Urinary bladder (tissue), 4 donors: ENCODE data around the gene CYB5R3. TPM values are rescaled to one million over a fixed set of nuclear protein-coding genes. Genes with fewer than 3 reads are reported as not detected.
"Not testable (repeated sequence)": the region's sequence is repeated elsewhere in the genome, so short reads cannot be mapped to it uniquely, and the experiment has no call there.

ENCODE experiments used
- DNase-seq: peaks from one replicate; pipeline ENCODE4 v3.0.0-alpha.2; 2015; ENCODE audit errors: extremely low spot score
- H3K27ac ChIP-seq: one replicate; pipeline ENCODE4 v1.5.1; 2013; ENCODE audit warnings: low read depth, mild to moderate bottlenecking, moderate library complexity
- H3K36me3 ChIP-seq: one replicate; pipeline ENCODE4 v1.6.1; 2013; ENCODE audit warnings: mild to moderate bottlenecking, moderate library complexity; ENCODE audit not compliant: insufficient read depth
- H3K4me1 ChIP-seq: one replicate; pipeline ENCODE4 v1.6.1; 2013; ENCODE audit warnings: mild to moderate bottlenecking, moderate library complexity; ENCODE audit not compliant: insufficient read depth
- H3K4me3 ChIP-seq: one replicate; pipeline ENCODE4 v1.5.1; 2013; ENCODE audit warnings: low read depth, low read length
- WGBS: extraction: QIAGEN DNeasy Blood & Tissue Kit; methylation state at CpG from one replicate; pipeline ENCODE4 v1.1.7; 2013; 5-methylcytosine and 5-hydroxymethylcytosine counted together
- polyA plus RNA-seq: library from polyadenylated mRNA; stranded (reverse); fragments of 200-250 nt; gene quantifications from one replicate; pipeline ENCODE4 v1.2.3, GENCODE V29; 2013
- total RNA-seq: library from RNA; depleted of rRNA; stranded (reverse); fragments of >200 nt; gene quantifications from one replicate; pipeline ENCODE4 v1.2.3, GENCODE V29; 2014
- donor health status: healthy with polysubstance abuse.
- donor health status: healthy.

The CYB5R3 gene
- total and polyA plus RNA-seq, 2 donors, result 33.8 to 359 TPM

DNA sequence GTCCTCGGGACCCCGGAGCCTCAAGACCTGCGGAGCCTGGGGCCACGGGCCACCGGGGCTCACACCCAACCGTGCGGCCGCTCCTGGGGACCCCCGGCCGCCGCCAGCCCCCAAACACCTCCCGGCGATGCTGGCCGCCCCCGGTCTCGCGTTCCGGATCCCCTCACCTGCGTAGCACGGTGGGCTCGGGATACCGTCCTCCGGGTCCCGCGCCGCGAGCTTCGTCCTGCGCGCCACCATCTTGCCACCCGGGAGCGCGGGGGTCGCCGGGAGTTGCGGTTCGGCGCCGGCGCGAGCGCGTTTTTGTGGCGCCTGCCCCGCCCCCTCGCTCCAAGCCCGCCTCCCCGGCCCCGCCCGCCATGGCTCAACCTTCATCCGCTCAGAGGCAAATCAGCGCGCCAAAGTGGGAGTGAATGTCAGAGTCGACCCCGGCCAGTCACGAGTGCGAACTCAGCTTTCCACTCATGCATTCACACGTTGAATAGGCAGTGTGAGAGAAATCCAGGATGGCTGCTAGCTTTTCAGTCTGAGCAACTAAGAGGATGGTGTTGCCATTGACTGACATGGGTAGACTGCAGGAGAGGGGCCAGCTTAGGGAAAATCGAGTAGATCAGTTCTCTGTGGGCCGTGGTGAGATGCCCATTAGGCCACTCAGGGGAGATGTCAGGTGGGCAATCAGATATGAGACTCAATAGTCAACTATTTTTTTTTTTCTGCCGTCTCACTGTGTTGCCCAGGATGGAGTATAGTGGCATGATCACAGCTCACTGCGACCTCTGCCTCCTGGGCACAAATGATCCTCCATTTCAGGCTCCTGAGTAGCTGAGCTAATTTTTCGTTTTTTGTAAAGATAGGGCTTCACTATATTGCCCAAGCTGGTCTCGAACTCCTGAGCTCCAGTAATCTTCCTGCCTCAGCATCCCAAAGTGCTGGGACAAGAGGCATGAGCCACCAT, 67.2 kb downstream of the CYB5R3 start:
- peak; percentile 20 for DNase-seq
- 5% methylated on average over 64 of the region's 64 CpGs for WGBS
- Histone ChIP-seq H3K36me3 (peaks cover 8% of the 10 kb centered on the region), H3K4me3 (peak overlapping the region; percentile 82), H3K4me1 (no peaks in the 10 kb centered on the region), H3K27ac (no peak overlapping the region)

DNA sequence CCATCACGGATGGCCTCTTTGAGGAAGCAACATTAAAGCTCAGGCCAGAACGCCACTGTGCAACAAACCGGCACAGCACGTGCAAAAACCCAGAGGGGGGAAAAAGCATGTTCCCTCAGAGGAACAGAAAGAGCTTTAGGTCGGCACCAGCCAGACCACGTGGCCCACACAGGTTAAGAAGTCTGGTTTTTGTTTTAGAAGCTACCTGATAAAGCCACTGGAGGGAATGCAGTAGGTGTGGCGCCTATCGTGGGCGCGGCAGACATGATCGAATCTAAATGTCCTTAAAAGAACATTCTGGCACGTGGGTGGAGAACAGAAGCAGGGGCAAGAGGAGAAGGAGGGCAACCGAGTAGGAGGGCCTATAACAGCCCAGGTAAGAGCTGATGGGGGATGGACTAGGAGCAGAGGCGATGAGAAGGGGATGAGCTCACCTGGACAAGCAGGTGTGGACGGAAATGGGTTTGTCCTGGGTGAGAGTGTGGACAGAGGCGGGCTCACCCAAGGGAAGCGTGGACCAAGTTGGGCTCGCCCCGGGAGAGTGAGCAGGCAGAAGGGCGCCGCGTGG, 67.9 kb downstream of the CYB5R3 start:
- 1% methylated on average over 12 of the region's 22 CpGs for WGBS
- not testable (repeated sequence) for H3K27ac ChIP-seq, H3K36me3 ChIP-seq, DNase-seq, H3K4me1 ChIP-seq
- peak overlapping the region; percentile 82 for H3K4me3 ChIP-seq

DNA sequence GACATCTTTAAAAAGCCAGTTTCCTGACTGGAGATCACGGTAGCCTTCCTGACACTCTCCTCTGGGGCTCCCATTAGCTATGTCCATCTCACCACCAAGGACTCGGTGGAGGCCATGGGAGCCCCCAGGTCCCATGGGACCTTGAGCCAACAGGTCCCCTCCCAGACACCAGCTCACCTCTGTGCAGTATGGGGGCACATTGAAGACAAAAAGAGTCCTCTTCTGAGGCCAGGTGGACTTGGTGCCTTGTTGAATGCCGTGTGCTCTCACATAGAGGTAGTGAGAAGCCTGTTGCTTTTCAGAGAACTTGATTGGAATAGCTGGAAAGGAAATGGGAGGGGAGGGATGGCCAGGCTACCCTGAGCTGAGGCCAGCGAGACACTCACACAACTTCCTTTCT, 69.2 kb downstream of the CYB5R3 start:
- WGBS, result 89% methylated on average over 3 of the region's 4 CpGs
- H3K4me1 ChIP-seq, H3K27ac ChIP-seq, DNase-seq, H3K4me3 ChIP-seq, H3K36me3 ChIP-seq: not testable (repeated sequence)

DNA sequence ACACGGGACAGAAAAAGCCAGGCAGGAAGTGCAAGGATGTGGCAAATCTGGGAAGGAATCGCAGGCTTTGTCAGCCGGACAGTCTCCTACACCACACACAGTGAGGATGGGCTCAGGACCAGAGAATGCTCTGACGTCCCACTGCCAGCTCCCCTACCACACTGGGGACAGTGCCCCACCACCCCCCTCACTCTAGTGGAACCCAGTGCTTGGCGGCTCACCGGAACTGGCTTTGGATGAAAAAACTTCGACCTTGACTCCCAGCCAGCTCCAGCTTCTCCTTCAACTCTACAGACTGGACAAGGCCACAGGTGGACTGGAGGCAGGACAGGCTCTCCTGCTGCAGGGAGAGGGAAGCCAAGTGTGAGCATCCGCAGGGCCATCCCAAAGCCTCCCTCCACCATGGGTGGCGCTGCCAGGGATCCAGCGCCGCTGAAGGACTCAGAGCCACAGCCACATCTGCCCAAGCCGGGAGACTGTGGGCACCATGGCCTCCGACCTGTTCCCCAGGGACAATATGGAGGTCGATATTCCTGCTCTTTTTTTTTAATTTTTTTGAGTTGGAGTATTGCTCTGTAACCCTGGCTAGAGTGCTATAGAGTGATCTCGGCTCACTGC, 71.5 kb downstream of the CYB5R3 start:
- 91% methylated on average over 15 of the region's 15 CpGs for WGBS
- Histone ChIP-seq H3K27ac (no peak overlapping the region), H3K4me1 (no peaks in the 10 kb centered on the region), H3K4me3 (no peak overlapping the region), H3K36me3 (peaks cover 3% of the 10 kb centered on the region)
- no peak for DNase-seq

DNA sequence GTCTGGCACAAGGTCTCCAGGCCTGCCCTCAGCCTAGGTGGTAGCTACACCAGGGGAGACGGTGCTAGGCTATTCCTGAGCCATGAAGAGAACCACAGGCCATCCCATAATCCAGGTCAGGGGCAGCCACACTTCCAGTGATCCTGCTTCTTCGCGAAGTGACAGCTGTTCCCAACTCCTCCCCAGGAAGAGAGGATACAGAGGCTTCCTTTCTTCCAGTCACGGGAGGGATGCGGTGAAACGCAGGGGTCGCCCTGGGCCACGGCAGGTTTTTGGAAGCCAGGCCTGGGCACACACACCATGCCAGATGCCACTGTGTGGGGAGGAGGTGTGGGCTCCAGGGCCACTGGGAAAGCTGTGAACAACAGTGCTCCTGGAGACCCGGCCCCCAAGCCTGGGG, 72.1 kb downstream of the CYB5R3 start:
- not testable (repeated sequence) for DNase-seq, H3K27ac ChIP-seq, H3K36me3 ChIP-seq, H3K4me1 ChIP-seq, H3K4me3 ChIP-seq
- WGBS, result 92% methylated on average over 8 of the region's 9 CpGs

DNA sequence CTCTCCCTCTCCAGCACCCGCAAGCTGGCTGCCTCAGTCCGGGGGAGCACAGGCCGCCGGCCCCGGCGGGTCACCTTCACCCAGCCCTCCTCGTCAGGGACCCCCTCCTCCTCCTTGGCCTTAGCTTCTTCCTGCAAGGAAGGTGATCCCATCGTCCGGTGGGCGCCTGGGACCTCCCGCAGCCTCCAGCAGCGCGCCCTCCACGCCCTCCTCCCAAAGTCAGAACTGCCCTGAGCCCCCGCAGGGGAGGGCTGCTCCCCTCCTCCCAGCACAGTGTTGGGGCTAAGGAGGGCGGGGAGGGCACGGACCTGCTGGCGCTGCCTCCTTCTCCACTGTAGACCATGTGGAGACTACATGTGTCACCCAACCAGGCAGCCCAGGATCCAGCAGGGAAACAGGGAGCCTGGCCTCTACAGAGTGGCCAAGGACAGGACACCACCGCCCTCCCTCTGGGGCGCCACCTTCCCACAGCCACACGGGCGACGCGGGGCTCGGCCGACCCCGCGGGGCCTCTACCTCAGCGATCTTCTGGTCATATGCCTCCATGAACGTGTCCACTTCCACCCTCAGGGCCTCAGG, 73.1 kb downstream of the CYB5R3 start:
- not testable (repeated sequence) for H3K4me1 ChIP-seq, H3K4me3 ChIP-seq, H3K36me3 ChIP-seq, DNase-seq, H3K27ac ChIP-seq
- 88% methylated on average over 25 of the region's 30 CpGs for WGBS

DNA sequence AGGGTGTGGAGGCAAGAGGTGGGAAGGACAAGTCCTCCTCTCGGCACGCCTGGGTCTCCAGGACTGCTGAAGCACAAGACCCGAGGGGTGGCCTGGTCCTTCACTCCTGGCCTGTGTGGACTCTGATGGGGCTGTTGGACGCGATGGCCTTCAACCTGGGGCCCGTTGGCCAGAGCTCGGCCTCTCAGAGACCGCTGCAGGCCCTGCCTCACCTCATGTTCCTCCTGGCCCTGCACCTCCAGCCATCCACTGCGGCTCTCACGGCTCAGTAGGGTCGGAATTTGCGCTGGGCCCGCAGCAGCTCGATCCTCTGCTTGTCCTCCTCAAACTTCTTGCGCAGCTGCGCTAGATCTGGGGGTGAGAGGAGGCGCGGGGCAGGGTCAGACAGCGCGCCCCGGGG, 74.7 kb downstream of the CYB5R3 start:
- H3K36me3 ChIP-seq, H3K27ac ChIP-seq, DNase-seq, H3K4me3 ChIP-seq, H3K4me1 ChIP-seq: not testable (repeated sequence)
- WGBS, result 88% methylated on average over 17 of the region's 21 CpGs

DNA sequence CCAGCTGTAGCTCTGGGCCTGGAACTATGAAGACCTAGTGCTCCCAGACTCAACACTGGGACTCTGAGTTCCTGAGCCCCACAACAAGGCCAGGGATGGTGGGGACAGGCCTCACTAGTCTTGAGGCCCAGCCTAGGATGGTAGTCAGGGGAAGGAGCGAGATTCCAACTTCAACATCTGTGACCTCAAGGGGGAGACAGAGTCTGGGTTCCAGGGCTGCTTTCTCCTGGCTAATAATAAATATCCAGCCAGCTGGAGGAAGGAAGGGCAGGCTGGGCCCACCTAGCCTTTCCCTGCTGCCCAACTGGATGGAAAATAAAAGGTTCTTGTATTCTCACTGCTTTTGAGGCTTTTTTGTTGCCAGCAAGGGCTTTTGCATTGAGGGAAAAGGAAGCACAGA, 75.1 kb downstream of the CYB5R3 start:
- H3K27ac ChIP-seq, H3K36me3 ChIP-seq, H3K4me1 ChIP-seq, DNase-seq, H3K4me3 ChIP-seq: not testable (repeated sequence)
- WGBS, result 78% methylated on average over 1 of the region's 1 CpG

DNA sequence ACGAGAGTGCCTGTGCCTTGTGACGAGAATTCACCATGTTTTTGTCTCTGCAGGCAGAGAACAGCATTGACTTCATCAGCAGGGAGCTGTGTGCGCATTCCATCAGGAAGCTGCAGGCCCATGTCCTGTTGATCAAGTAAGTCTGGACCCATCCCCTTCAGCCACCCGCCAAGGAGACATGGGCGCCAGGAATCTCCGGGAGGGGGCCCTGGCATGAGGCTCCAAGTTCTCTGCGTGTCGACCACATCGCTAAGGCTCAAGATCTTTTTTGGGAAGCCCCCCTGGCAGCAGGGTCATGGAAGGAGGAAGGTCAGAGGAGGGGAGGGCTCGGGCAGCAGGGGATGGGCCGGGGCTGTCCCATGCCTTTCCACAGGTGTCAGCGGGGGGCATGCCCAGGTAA, 78.1 kb downstream of the CYB5R3 start:
- H3K27ac ChIP-seq, H3K36me3 ChIP-seq, H3K4me3 ChIP-seq, H3K4me1 ChIP-seq, DNase-seq: not testable (repeated sequence)
- WGBS, result 90% methylated on average over 12 of the region's 12 CpGs

DNA sequence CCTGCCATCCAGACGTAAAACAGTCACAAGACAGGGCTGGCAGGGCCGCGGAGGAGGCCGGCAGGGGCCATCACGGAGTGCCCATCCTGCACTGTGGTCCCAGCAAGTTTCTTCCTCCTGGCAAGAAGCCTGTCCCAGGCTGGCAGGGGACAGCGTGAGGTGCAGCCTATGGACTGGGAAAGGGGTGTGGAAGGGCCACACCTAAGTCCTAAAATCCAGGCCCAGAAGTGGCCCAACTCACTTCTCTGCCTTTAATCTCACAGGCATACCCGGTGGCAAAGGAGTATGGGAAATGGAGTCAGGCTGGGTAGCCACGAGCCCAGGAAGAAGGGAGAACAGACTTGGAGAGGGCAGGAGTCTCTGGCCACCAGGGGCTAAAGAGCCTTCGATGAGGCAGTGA, 78.6 kb downstream of the CYB5R3 start:
- not testable (repeated sequence) for DNase-seq, H3K4me1 ChIP-seq, H3K36me3 ChIP-seq, H3K4me3 ChIP-seq, H3K27ac ChIP-seq
- WGBS, result 79% methylated on average over 9 of the region's 9 CpGs

DNA sequence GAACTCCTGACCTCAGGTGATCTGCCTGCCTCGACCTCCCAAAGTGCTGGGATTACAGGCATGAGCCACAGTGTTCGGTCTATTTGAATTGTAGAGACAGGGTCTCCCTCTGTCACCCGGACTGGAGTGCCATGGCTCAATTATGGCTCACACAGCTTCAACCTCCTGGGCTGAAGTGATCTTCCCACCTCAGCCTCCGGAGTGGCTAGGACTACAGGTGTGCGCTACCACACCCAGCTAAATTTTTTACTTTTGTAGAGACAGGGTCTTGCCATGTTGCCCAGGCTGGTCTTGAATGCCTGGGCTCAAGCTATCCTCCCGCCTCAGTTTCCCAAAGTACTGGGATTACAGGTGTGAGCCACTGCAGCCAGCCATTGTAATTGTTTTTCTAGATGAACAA, 81.2 kb downstream of the CYB5R3 start:
- WGBS, result 84% methylated on average over 5 of the region's 6 CpGs
- H3K27ac ChIP-seq, H3K36me3 ChIP-seq, H3K4me1 ChIP-seq, DNase-seq, H3K4me3 ChIP-seq: not testable (repeated sequence)
